A549 (cell line): ENCODE measurements around the gene ZNF398.

ENCODE experiments used
- CEBPB ChIP-seq, 2 experiments: fragments of >200 bp in 1 of 2; sonication (Bioruptor Twin) in 1 of 2; formaldehyde crosslinking in 1 of 2; IDR thresholded peaks; 2 replicates each; pipeline ENCODE4 v1.6.1; 2012 to 2016
- EP300 ChIP-seq, 2 experiments: fragments of >200 bp; sonication (Bioruptor Twin); formaldehyde crosslinking; IDR thresholded peaks; 2 replicates in 1 of 2; 3 replicates in 1 of 2; pipeline ENCODE4 v1.6.1; 2016 to 2017
- HDAC2 ChIP-seq: fragments of 200-600 bp; sonication (generic); IDR thresholded peaks from 2 replicates; pipeline ENCODE4 v1.6.1; 2016
- HOXA7 ChIP-seq: fragments of 250-450 bp; sonication (Bioruptor Pico); IDR thresholded peaks from 2 replicates; pipeline ENCODE4 v1.5.0; 2020; ENCODE audit warnings: mild to moderate bottlenecking, moderate library complexity
- POLR2A ChIP-seq: IDR thresholded peaks from 2 replicates; pipeline ENCODE4 v1.6.1; 2012; ENCODE audit warnings: mild to moderate bottlenecking, low read length
- TF ChIP-seq, protein P1 (sequence below): fragments of >200 bp; sonication (Bioruptor Twin); formaldehyde crosslinking; IDR thresholded peaks from 3 replicates; pipeline ENCODE4 v1.5.1; 2016

DNA sequence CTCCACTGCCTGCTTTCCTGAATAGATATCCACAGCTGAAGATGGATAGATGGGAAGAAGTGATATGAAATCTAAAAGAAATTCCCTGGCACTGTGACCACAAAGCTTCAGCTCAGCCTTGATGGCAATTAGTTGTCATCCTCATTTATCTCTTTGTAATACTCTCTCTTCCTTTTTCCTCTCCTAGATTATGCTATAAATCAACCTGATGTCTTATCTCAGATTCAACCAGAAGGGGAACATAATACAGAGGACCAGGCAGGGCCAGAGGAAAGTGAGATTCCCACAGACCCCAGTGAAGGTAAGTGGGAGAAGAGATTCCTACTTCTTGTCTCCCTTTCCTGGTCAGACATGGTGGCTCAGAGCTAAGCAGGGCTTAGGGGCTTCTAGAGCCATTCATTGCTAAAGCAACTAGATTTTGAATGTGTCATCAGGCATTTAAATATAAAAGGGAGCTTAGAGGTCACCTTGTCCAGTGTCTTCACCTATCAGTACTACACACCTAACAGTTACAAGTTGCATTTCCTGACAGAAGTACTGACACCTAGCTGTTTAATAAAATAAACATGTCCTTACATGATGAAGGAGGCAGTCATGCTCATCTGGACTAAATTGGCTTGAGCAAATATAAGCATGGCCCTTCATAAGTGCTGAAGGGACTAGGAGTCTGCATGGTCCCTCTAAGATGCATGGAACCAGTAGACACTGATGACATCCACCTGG is 19.5 kb downstream of the ZNF398 start:
- TF ChIP-seq HDAC2, result no peak
- TF ChIP-seq, protein P1, sequence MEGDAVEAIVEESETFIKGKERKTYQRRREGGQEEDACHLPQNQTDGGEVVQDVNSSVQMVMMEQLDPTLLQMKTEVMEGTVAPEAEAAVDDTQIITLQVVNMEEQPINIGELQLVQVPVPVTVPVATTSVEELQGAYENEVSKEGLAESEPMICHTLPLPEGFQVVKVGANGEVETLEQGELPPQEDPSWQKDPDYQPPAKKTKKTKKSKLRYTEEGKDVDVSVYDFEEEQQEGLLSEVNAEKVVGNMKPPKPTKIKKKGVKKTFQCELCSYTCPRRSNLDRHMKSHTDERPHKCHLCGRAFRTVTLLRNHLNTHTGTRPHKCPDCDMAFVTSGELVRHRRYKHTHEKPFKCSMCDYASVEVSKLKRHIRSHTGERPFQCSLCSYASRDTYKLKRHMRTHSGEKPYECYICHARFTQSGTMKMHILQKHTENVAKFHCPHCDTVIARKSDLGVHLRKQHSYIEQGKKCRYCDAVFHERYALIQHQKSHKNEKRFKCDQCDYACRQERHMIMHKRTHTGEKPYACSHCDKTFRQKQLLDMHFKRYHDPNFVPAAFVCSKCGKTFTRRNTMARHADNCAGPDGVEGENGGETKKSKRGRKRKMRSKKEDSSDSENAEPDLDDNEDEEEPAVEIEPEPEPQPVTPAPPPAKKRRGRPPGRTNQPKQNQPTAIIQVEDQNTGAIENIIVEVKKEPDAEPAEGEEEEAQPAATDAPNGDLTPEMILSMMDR, result no peak
- no peak for TF ChIP-seq HOXA7 (CRISPR knock-in tag)
- TF ChIP-seq EP300 (IDR thresholded peaks at IDR 0.05), result no peak
- no peak for TF ChIP-seq POLR2A
- TF ChIP-seq CEBPB (IDR thresholded peaks at IDR 0.05), result no peak
